ENCODE measurements around the gene SLC2A9. TPM values are rescaled to one million over a fixed set of nuclear protein-coding genes. Genes with fewer than 3 reads are reported as not detected.

Gene SLC2A9
- total RNA-seq, 4 donors from 2014 or later: 8.0 to 18.7 (median 11.5) TPM

GRCh38 chr4:10025230-10025806, 4.0 kb upstream of the SLC2A9 start:
- intact Hi-C loops (cut with DNase I): no loop called here
- H3K36me3 ChIP-seq: no peaks in the 10 kb centered on the region
- WGBS, 2 donors: 73 to 77% methylated on average over 2 to 3 of the region's 3 CpGs
- no peak for TF ChIP-seq POLR2A (IDR thresholded peaks at IDR 0.05)
- TF ChIP-seq CTCF (IDR thresholded peaks at IDR 0.05): no peak
- no peak overlapping the region for H3K4me3 ChIP-seq
- H3K4me1 ChIP-seq: peaks cover 17 to 52% (median 40%) of the 10 kb centered on the region in 3 donors
- no peaks in the 10 kb centered on the region for H3K9me3 ChIP-seq
- H3K27me3 ChIP-seq: no peaks in the 10 kb centered on the region
- DNase-seq: no peak
- H3K27ac ChIP-seq: no peak overlapping the region

- intact Hi-C loops (cut with DNase I): loop anchor here (5.0 kb wide), 1 partner anchor 33 kb away; no protein-coding TSS in a partner anchor
- Histone ChIP-seq H3K4me1 (peaks cover 26 to 62% (median 50%) of the 10 kb centered on the region in 3 donors), H3K27ac (peak overlapping the region in 2 of 4 donors; percentile 38 to 74), H3K4me3 (no peak overlapping the region), H3K9me3 (no peaks in the 10 kb centered on the region), H3K36me3 (no peaks in the 10 kb centered on the region), H3K27me3 (no peaks in the 10 kb centered on the region)
- DNase-seq: no peak
- TF ChIP-seq POLR2A (IDR thresholded peaks at IDR 0.05): no peak
- no peak for TF ChIP-seq CTCF (IDR thresholded peaks at IDR 0.05)
- WGBS, 2 donors: 59 to 70% methylated on average over 2 of the region's 2 CpGs
Measured at GRCh38 chr4:10024303-10024702, 3.0 kb upstream of the SLC2A9 start.

- no peaks in the 10 kb centered on the region for H3K9me3 ChIP-seq
- 59 to 67% methylated on average over 7 of the region's 7 CpGs for WGBS, 2 donors
- H3K27me3 ChIP-seq: no peaks in the 10 kb centered on the region
- H3K4me1 ChIP-seq: peaks cover 27 to 63% (median 47%) of the 10 kb centered on the region in 3 donors
- TF ChIP-seq POLR2A (IDR thresholded peaks at IDR 0.05) (no peak), CTCF (IDR thresholded peaks at IDR 0.05) (no peak)
- no peak for DNase-seq
- intact Hi-C loops (cut with DNase I): loop anchor here (5.0 kb wide), 1 partner anchor 33 kb away; no protein-coding TSS in a partner anchor
- H3K36me3 ChIP-seq: no peaks in the 10 kb centered on the region
- H3K4me3 ChIP-seq: no peak overlapping the region
- peak overlapping the region in 2 of 4 donors; percentile 38 to 74 for H3K27ac ChIP-seq
Measured at GRCh38 chr4:10023806-10024205, 2.5 kb upstream of the SLC2A9 start.

- WGBS, 2 donors: 76 to 80% methylated on average over 5 of the region's 5 CpGs
- H3K9me3 ChIP-seq: no peaks in the 10 kb centered on the region
- no peak for DNase-seq
- no peaks in the 10 kb centered on the region for H3K36me3 ChIP-seq
- H3K4me1 ChIP-seq: peaks cover 32 to 66% (median 53%) of the 10 kb centered on the region in 3 donors
- H3K27ac ChIP-seq: peak overlapping the region in 2 of 4 donors; percentile 69 to 89
- intact Hi-C loops (cut with DNase I): loop anchor here (5.0 kb wide), 1 partner anchor 34 kb away; no protein-coding TSS in a partner anchor
- H3K27me3 ChIP-seq: no peaks in the 10 kb centered on the region
- no peak overlapping the region for H3K4me3 ChIP-seq
- TF ChIP-seq CTCF (IDR thresholded peaks at IDR 0.05) (no peak), POLR2A (IDR thresholded peaks at IDR 0.05) (no peak)
Measured at GRCh38 chr4:10023050-10023419, 1.7 kb upstream of the SLC2A9 start.

- DNase-seq: no peak
- no peaks in the 10 kb centered on the region for H3K27me3 ChIP-seq
- H3K27ac ChIP-seq: peak overlapping the region; percentile 69 to 89 (median 84)
- intact Hi-C loops (cut with DNase I): loop anchor here (5.0 kb wide), 1 partner anchor 35 kb away; no protein-coding TSS in a partner anchor
- no peaks in the 10 kb centered on the region for H3K9me3 ChIP-seq
- 41 to 54% methylated on average over 13 to 14 of the region's 14 CpGs for WGBS, 2 donors
- no peak for TF ChIP-seq POLR2A (IDR thresholded peaks at IDR 0.05)
- TF ChIP-seq CTCF (IDR thresholded peaks at IDR 0.05): no peak
- no peaks in the 10 kb centered on the region for H3K36me3 ChIP-seq
- H3K4me1 ChIP-seq: peaks cover 32 to 69% (median 54%) of the 10 kb centered on the region in 3 donors
- no peak overlapping the region for H3K4me3 ChIP-seq
Measured at GRCh38 chr4:10022346-10023049, 1.2 kb upstream of the SLC2A9 start.
